ENCODE data around the gene KIF26B. TPM values are rescaled to one million over a fixed set of nuclear protein-coding genes. Genes with fewer than 3 reads are reported as not detected.

KIF26B gene
- total and polyA plus RNA-seq, 8 donors: 0.15 to 3.2 (median 0.89) TPM; not detected in 1

DNA sequence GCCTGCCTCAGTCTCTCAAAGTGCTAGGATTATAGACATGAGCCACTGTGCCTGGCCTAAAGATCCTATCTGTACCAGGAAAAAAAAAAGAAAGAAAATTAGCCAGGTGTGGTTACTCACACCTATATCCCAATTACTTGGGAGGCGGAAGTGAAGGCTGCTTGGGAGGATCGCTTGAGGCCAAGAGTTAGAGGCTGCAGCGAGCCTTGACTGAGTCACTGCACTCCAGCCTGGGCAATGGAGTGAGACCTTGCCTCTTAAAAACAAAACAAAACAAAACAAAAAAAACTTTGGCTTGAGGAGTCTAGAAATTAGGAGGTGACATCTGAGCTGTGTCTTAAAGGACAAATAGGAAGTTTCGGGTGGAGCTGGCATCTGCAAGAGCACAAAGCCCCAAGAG, 38.7 kb upstream of the KIF26B start:
- Histone ChIP-seq H3K36me3 (no peaks in the 10 kb centered on the region), H3K9me3 (no peaks in the 10 kb centered on the region), H3K27me3 (no peaks in the 10 kb centered on the region), H3K27ac (no peak overlapping the region), H3K4me1 (no peaks in the 10 kb centered on the region), H3K4me3 (no peak overlapping the region)
- 59 to 84% (median 75%) methylated on average over 4 of the region's 4 CpGs for WGBS, 5 donors
- DNase-seq: peak in 1 of 2 donors; percentile 23
- no peak for TF ChIP-seq EP300 (IDR thresholded peaks at IDR 0.05)
- no peak for TF ChIP-seq POLR2A (IDR thresholded peaks at IDR 0.05)
- TF ChIP-seq, protein P1, sequence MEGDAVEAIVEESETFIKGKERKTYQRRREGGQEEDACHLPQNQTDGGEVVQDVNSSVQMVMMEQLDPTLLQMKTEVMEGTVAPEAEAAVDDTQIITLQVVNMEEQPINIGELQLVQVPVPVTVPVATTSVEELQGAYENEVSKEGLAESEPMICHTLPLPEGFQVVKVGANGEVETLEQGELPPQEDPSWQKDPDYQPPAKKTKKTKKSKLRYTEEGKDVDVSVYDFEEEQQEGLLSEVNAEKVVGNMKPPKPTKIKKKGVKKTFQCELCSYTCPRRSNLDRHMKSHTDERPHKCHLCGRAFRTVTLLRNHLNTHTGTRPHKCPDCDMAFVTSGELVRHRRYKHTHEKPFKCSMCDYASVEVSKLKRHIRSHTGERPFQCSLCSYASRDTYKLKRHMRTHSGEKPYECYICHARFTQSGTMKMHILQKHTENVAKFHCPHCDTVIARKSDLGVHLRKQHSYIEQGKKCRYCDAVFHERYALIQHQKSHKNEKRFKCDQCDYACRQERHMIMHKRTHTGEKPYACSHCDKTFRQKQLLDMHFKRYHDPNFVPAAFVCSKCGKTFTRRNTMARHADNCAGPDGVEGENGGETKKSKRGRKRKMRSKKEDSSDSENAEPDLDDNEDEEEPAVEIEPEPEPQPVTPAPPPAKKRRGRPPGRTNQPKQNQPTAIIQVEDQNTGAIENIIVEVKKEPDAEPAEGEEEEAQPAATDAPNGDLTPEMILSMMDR (IDR thresholded peaks at IDR 0.05): no peak
- no peak for TF ChIP-seq POLR2AphosphoS5 (IDR thresholded peaks at IDR 0.05)
- intact Hi-C loops (cut with DNase I; ENCODE audit: low total_unique reads): no loop called here

GRCh38 chr1:245116751-245117150, 38.0 kb upstream of the KIF26B start:
- Histone ChIP-seq H3K4me3 (no peak overlapping the region), H3K36me3 (peaks cover 0 to under 1% (median 0%) of the 10 kb centered on the region in 4 donors), H3K27me3 (no peaks in the 10 kb centered on the region), H3K9me3 (no peaks in the 10 kb centered on the region), H3K4me1 (no peaks in the 10 kb centered on the region), H3K27ac (no peak overlapping the region)
- TF ChIP-seq, protein P1 (IDR thresholded peaks at IDR 0.05): no peak
- TF ChIP-seq EP300 (IDR thresholded peaks at IDR 0.05) (no peak), POLR2A (IDR thresholded peaks at IDR 0.05) (no peak), POLR2AphosphoS5 (IDR thresholded peaks at IDR 0.05) (no peak)
- 29 to 42% (median 37%) methylated on average over 3 of the region's 3 CpGs for WGBS, 5 donors
- intact Hi-C loops (cut with DNase I; ENCODE audit: low total_unique reads): no loop called here
- no peak for DNase-seq

DNA sequence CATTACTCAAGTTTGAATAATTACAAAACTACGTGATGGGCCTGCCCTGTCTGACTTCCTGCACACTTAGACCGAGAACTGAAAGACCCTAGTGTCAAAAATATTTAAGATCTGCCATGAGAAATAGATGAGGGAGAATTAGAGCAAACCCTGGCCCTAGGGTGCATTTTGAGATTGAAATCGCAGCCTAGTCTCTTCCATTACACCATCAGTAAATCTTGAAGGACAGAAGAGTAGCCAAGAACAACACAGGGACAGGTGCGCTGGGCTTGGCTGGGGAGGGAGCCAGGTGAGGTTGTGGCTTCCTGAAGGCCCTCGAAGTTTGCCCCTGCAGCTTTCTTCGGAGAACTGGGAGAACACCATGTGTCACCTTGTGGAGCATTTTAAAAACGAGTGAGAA, 36.7 kb upstream of the KIF26B start:
- Histone ChIP-seq H3K36me3 (peaks cover 0 to 9% (median 4%) of the 10 kb centered on the region in 4 donors), H3K27me3 (no peaks in the 10 kb centered on the region), H3K9me3 (no peaks in the 10 kb centered on the region), H3K4me3 (no peak overlapping the region), H3K4me1 (no peaks in the 10 kb centered on the region), H3K27ac (no peak overlapping the region)
- intact Hi-C loops (cut with DNase I; ENCODE audit: low total_unique reads): no loop called here
- no peak for DNase-seq
- TF ChIP-seq POLR2A (IDR thresholded peaks at IDR 0.05): no peak
- TF ChIP-seq EP300 (IDR thresholded peaks at IDR 0.05): no peak
- no peak for TF ChIP-seq POLR2AphosphoS5 (IDR thresholded peaks at IDR 0.05)
- TF ChIP-seq, protein P1 (IDR thresholded peaks at IDR 0.05): no peak
- 78 to 87% (median 81%) methylated on average over 7 of the region's 7 CpGs for WGBS, 5 donors

GRCh38 chr1:245118806-245119205, 36.0 kb upstream of the KIF26B start:
- H3K9me3 ChIP-seq: no peaks in the 10 kb centered on the region
- intact Hi-C loops (cut with DNase I; ENCODE audit: low total_unique reads): no loop called here
- peaks cover 0 to 16% (median 6%) of the 10 kb centered on the region in 4 donors for H3K36me3 ChIP-seq
- no peak for DNase-seq
- no peak overlapping the region for H3K27ac ChIP-seq
- TF ChIP-seq, protein P1 (IDR thresholded peaks at IDR 0.05): no peak
- 90 to 98% (median 93%) methylated on average over 2 of the region's 2 CpGs for WGBS, 5 donors
- H3K4me1 ChIP-seq: no peaks in the 10 kb centered on the region
- no peaks in the 10 kb centered on the region for H3K27me3 ChIP-seq
- H3K4me3 ChIP-seq: no peak overlapping the region

All from stomach (tissue), 9 donors.